HG03280 (cell line): ENCODE results near the gene GNAZ.

Source experiments
- ATAC-seq: cut with Tn5 transposase; IDR thresholded peaks from one replicate; pipeline ENCODE4 v1.9.1; 2021; ENCODE audit warnings: mild to moderate bottlenecking, moderate library complexity; ENCODE audit not compliant: unreplicated experiment

The GNAZ gene

DNA sequence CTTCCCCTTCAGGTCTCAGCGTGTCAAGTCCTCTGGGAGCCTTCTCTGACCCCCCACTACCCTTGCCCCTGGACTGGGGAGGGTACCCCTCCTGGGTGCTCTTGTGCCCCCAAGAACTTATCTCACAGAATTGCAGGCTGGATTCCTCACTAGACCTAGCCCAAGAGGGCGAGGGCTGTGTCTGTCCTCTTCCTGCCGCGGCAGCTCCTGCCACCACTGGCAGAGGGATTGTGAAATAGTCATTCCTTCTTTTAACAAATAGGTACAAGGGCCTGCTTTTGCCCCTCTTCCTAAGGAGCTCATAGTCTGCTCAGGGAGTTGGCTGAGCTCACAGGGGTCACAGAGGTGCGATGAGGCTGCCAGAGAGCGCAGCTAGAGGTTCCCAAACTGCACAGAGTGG lies 80.4 kb downstream of the GNAZ start:
- no peak for ATAC-seq

DNA sequence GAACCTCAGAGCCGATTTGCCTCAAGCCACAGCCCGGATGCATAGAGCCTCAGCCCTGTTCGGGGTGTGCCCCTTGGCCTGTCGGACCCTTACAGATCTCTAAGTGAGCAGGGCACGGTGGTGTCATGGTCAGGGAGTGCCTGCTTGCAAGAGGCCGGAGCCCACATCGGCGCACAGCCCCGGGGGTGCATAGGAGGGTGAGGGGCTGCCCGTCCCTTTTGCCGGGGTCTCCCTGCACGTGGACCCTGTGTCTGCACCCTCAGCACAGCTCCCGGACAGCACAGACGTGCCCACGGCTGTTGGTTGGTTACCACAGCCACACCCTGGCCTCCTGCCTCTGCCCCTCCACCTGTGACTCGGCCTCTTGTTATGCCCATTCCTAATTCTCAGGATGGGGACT lies 81.5 kb downstream of the GNAZ start:
- ATAC-seq = no peak

DNA sequence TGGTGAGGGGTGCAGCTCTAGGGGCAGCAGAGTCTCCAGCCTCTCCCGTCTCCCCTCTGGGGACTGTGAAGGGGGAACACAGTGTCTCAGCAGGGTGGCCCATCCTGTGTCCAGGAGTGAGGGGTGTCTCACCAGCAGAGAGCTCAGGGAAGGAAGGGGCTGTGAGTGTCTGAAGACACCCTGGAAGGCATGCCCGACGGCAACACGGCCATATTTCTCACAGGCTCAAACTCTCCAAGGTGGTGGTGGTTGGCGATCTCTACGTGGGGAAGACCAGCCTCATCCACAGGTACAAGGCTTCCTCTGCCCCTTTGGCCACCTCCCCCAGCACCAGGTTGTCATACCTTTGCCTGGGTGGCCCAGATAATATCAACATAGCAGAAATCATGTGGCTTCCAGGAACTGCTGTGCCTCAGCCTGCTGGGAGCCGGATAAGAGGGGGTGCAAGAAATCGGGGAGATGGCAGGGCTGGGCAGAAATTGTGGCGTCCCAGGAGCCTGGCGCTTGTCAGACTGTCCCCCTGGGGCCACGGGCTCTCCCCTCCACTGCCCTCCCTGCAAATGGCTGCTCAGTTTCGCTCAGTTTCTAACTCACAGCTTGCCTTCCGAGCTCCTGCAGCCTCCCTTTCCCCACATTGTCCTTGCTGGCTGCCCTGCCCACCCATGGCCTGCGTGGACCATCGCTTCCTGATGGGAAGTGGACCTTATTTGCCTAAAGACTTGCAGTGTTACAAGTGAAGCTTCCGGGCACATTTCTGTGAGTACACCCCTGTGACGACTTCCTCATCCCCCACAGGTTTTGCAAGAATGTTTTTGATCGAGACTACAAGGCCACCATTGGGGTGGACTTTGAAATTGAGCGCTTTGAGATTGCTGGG lies 82.2 kb downstream of the GNAZ start:
- no peak for ATAC-seq

DNA sequence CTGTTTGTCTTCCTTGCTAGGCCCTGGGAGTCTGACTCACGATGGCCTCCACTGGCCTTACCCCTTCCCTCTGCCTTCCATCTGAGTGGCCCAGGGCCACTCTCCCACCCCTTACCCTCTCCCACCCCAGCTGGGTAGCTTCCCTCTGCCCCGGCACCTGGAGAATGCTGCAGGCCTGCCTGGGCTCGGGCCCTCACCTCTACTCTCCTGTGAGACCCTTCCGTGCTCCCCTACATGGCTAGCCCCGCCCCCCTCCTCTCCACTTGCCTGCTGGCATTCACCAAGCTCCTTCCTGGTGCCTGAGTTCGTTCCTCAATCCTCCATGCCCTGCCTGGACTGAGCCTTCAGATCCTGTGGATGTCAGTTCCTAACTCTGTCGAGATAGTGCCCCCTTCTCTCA lies 83.7 kb downstream of the GNAZ start:
- ATAC-seq = no peak

DNA sequence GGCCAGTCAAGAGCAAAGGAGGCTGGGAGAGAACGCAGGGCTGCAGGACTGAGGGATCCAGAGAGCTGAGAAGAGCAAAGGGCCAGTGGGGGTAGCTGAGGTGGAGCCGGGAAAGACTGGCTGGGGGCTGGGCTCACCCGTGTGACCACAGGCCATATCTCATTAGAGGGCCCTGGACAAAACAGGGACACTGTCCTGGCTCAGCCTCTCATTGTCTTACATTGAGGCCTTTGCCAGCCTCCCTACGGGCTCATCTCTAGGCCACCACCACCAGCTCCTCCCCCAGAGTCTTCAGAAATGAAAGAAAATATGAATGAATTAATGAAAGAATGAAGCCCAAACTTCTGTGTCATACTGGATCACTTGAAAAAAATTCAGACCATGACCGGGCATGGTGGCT lies 84.1 kb downstream of the GNAZ start:
- ATAC-seq = no peak

DNA sequence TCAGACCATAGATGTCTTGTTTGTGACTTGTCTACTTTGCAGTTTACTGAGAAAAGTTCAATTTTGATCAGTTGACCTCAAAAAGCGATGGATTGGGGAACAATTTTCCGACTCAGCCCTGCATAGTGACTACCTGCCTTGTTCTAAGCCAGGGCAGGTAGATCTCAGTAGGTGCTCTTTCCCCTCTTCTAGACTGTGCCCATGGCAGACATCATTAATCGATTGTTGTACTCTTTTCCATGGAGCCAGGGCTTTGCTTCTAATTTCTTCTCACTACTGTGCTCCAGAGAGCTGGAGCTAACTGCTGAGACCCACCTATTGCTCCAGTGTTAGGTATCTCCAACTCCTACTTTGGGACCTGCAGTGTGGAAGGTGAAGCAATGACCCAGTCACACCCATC lies 84.8 kb downstream of the GNAZ start:
- no peak for ATAC-seq

DNA sequence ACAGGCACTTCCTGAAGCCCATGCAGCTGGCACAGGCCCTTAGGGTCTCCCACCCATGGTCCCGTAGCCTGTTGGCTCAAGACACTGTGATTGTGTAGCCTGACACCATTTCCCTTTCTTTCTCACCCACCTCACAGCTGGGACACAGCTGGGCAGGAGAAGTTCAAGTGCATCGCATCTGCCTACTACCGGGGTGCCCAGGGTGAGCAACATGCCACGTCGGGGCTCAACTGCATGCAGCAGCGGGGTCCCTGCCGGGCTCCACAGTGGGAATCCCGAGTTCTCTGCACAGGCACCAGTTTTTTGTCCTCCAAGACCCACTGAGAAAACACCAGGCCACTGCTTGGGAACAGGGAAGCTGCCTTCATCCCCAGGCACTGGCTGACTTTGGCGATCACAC lies 85.5 kb downstream of the GNAZ start:
- ATAC-seq = no peak

DNA sequence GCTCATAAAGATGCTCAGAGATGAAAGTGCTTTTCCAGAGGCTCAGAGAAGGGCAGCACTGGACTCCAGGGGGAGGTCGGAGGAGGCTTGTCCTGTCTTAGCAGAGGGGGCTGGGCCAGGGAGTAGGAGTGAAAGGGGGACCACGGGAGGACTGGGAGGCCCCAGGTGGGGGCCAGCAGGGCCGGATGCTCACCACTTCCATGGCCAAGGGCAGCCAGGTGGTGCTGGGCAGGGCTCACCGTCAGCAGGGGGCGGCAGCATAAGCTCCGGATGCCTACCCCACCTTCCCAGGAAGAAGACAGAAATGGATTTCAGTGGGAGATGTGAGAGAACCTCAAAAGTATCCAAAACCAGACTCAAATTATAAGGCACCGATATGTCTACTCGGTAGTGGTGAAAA lies 86.0 kb downstream of the GNAZ start:
- ATAC-seq = no peak

DNA sequence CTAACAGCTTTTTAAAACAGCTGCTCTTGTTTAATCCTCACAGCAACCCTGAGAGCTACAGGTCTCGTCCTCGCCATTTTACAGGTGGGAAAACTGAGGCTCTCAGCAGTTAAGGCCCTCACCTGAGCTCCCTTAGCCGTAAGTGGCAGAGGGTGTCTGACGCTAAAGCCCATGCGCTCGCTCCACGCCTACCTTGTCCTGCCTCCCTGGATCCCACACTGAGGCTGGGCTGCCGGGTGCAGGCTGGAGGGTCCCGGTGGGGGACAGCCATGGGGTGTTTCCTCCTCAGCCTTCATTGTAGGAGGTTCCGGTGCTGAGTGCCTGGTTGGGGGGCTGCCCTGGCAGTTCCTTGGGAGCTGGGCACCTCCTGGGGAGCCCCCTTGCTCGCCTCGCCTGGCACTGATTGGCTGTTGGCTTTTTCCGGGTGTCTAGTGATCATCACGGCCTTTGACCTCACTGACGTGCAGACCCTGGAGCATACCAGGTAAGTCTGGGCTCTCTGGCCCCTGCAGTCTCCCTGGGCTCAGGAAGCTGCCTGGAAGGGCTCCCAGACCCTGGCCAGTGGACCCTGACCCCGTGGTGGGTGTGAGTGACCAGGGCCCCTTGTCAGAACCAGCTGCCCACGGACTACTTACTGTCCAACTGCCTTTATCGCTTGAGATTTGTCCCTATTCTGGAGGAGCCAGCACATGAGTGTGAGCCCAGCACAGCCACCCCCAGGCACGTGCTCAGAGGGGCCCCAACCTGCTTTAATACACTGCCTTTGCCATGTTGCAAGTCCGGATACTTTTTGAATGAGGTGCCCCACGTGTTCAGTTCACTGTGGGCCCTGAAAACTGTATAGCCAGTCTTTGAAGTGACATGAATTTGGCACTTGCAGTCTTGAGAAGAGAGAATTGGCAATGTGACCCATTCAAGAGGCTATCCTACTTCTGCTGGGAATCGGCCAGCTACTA lies 87.5 kb downstream of the GNAZ start:
- ATAC-seq = no peak

DNA sequence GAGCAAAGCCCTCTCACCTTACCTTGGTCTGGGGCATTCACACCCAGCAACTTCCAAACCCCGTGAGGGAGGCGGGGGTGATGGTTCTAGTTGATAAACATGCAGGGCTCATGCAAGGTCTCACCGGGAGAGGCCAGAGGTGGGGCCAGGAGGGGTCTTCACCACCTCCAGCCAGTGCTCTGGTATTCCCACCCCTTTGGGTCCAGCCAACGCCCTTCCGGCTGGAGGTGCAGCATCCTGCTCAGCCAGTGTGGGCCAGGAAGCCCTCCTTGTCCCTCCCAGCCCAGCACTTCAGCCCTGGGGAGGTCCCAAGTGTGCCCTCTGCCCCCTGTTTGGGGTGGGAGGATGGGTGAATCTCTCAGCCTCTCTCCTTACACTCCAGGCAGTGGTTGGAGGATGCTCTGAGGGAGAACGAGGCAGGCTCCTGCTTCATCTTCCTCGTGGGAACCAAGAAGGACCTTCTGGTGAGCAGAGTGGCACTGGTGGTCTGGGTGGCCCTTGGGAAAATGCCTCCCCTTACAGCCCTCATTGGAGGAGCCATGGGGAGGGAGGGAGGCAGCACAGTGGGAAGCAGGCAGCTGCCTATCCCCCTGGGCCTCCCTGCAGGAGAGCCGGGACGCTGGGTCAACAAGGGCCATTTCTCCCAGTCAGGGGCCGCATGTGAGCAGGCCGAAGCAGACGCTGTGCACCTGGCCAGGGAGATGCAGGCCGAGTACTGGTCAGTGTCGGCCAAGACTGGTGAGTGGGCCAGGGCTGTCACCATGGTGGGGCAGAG lies 88.4 kb downstream of the GNAZ start:
- ATAC-seq = no peak

DNA sequence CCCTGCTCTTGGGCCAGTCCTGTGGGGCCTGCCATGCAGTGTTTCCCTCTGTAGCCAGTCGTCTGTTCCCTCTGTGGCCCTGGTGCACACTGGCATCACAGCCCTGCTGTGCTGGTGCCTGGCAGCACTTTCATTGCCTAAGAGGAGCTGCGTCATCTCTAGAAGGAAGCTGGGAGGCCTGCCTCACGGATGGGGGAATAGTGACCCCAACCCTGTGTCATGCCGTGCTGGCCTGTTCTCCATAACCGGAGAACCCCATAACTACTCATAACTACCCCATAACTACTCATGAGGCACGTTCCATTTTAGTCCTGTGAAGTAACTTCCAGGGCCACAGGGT lies 88.9 kb downstream of the GNAZ start:
- ATAC-seq = no peak

DNA sequence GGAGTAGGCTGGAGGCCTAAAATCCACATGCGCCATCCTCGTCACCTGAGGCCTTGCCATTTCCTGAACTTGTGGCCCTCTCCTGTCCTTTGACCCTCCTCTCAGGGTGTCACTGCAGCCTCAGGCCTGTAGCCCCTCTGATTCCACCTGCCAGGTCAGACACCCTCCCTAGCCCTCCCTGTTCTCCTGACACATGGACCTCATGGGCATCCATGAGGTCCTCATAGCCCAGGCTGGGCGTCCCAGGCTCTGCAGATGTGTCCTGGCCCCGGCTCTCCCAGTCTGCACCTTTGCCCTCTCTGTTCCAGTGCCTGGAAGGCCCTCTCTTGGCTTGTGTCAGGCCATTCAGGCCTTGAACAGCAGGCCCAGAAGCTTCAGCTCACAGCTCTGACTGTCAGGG lies 90.7 kb downstream of the GNAZ start:
- ATAC-seq = no peak

DNA sequence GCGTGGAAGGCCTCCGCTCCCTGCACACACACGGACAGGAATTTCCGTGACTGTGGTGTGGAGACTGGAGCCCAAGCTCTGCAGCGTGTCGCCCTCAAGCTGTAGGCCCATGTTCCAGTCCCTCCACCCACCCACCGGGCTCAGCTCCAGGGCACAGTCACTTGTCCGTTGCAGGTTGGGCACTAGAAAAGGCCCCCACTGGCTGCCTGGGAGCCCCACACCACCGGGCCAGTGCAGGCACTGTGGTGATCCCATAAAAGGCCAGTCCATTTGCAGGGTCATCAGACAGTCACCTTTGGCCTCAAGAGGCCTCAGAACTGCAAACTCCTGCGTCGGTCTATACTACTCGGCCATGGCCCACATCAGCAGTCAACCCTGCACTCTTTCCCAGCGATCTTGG lies 91.3 kb downstream of the GNAZ start:
- no peak for ATAC-seq

DNA sequence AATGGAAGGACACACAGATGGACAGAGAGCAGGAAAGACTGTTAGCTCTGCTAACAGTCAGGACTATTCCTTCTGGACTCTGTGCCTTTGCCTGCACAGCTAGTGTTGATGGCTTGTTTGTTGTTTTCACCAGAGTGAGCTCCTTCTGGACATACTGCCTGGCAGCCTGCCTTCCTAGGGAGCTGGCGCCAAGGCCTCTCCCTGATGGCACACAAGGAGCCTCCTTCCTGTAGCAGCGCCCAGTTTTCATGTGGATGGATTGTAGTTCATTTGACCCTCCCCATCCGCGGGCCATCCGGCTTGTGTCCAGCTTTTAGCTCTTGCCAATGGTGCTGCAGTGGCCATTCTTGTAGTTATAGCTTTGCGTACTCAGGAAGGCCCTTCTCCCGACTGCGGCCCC lies 93.3 kb downstream of the GNAZ start:
- ATAC-seq = no peak

DNA sequence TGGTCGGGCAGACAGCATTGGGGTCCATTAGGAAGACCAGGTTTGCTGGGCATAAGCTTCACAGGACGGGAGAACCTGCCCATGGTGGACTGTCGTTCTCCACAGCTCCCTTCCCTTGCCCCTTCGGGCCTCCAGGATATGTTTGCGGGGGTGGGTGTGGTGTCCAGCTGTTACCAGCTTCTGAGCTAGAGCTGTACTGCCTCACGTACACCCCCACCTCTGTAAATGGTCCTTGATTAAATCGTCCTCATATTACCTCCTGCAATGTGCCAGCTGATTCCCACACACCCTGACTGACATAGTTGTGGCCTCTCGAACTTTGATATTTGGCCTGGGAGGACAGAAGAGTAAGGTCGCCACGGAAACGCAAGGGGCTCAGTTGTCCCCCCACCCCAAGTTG lies 93.8 kb downstream of the GNAZ start:
- ATAC-seq = no peak

DNA sequence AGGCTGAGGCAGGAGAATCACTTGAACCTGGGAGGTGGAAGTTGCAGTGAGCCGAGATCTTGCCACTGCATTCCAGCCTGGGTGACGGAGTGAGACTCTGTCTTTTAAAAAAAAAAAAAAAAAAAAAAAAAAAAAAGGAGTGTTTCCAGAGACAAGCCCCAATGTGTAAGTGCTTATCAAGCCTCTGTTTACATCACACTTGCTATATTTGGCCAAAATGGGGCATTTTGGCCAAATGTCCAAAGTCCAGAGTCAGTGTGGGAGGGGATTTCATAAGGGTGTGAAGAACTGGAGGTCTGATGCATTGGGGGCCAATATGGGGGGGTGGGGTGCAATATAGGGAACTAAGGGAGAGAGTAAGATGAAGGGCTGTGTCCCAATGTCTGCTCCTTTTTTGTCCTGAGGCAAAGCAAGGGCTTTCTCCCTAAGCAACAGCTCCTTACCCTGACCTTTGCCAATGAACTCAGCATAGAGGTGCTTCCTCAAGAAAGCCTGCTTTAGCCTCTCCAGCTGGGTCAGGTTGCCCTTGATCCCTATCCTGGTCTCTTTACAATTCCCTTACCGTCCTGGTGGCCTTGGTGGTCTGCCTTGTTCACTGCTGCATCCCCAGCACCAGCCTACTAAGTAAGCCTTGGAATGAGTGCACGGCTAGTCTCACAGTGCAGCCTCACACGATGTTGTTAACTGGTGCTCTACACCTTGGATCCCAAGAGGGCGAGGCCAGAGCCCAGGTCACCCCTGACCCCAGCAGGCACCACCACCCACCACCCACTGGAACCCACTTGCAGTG lies 95.9 kb downstream of the GNAZ start:
- no peak for ATAC-seq

DNA sequence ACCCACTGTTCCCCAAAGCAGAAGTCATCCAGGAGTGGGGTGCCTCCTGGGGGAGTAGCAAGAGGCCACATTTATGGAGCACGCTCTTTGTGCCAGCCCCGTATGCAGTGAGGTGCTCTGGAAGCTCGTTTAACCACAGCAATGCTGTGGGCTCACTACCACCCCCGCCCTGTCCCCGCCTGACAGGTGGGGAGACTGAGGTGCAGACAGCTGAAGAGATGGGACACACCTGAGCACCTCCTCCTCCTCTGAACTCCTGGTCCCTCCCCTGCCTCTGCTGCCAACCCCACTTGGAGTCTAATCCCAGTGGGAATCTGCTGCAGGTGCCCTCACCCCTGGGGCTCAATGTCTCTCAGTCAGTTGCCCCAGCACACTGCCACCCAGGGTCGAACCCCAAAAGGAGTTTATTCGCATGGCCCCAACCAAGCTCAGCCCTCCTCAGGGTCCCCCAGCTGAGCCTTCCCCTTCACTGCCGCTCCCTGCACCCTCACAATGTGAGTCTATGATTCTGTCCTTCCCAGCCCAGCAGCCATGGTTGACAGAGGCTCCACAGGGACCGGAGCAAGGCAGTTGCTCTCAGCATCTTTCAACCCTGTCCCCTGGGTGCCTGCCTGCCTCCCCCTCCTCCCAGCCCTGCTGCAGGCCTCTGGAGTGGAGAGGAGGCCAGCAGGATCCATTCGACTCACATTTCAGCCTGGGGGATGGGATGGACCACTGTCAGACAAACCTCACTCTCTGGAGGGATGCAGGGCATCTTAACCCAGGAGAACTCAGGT lies 96.7 kb downstream of the GNAZ start:
- no peak for ATAC-seq

DNA sequence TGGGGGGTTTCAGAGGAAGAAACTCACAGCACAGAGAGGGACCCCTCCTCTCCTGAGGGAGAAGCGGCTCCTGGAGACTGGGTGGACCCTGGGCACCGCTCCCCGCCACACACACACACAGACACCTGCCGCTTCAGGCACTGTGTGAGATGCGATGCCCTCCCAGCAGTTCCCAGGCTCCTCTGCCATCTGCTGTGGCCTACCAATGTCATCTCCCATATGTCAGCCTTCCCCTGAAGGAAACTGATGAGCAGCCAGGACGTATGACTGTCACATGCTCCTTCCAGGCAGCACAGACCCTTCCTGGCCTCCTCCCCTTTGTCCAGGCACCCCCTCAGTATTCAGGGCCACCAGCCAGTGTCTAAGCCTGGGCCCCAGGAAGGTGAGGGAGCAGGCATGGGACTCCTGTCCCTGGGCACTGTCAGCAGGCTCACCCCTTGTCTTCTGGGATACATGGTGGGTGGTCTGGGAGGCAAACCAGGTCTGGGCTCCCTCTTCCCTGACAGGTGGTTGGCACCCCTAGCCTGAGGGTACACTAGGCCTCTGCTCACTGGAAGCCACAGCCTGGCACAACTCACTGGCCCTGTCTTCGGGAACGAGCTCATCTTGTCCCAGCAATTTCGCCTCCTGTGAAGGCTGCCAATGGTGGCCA lies 98.2 kb downstream of the GNAZ start:
- ATAC-seq = no peak

DNA sequence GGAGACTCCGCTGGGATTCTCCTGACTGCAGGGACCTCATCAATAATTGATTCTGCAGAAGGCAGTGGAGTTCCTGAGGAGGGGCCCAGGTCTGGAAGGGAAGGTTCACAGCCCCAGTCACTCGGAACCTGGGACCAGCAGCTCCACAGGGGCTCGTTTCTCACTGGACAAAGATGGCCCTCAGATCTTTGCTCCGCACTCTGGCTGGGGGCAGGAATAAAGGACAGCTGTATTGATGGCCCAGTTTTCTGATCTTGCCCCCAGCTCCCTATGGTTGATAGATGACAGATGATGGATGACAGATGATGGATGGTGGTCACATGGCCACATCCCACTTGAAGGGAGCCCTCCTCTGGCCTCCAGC lies 98.7 kb downstream of the GNAZ start:
- no peak for ATAC-seq
